ENCODE data around the gene SYN1. TPM values are rescaled to one million over a fixed set of nuclear protein-coding genes. Genes with fewer than 3 reads are reported as not detected.

SYN1 gene
- total RNA-seq, 1 experiment from 2014 or later = 11.7 TPM

DNA sequence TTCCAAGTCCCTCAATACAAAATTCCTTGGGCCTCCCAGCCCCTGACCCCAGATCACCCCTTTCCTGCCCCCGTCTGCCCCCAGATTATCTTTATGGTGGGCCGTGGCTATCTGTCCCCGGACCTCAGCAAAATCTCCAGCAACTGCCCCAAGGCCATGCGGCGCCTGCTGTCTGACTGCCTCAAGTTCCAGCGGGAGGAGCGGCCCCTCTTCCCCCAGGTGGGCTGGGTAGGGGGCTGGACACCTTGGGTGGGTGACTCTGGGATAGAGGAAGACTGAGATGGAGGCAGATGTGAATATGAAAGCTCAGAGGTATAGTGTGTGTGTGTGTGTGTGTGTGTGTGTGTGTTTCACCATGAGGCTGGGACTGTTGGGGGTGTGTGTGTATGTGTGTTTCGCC, 48.9 kb downstream of the SYN1 start:
- no CpG with 5 or more reads among the region's 8 CpGs for WGBS (ENCODE audit: extremely low coverage, insufficient read length, low lambda C conversion rate)
- Histone ChIP-seq H4K20me1 (ENCODE audit: control insufficient read depth, insufficient read depth, insufficient read length) (no peaks in the 10 kb centered on the region), H3K23ac (ENCODE audit: insufficient read length, low read depth, low read length) (no peak overlapping the region), H3K79me2 (ENCODE audit: insufficient read depth, low read length) (no peaks in the 10 kb centered on the region), H2BK15ac (ENCODE audit: low read depth, low read length) (no peak overlapping the region), H4K91ac (ENCODE audit: insufficient read length, low read depth, low read length) (no peak overlapping the region), H3K27me3 (ENCODE audit: insufficient read depth, low read length) (no peaks in the 10 kb centered on the region), H3T11ph (ENCODE audit: low read length) (no peak overlapping the region), H3K4ac (ENCODE audit: low read depth, low read length) (no peak overlapping the region), H3K9ac (ENCODE audit: extremely low read depth, insufficient read length, low read length) (no peak overlapping the region), H2BK120ac (ENCODE audit: low read depth, low read length, poor library complexity, severe bottlenecking) (no peak overlapping the region), H2BK12ac (ENCODE audit: insufficient read length, low read depth, low read length) (no peak overlapping the region), H3K23me2 (ENCODE audit: insufficient read length, low read depth, low read length, poor library complexity, severe bottlenecking) (no peaks in the 10 kb centered on the region), H3K56ac (ENCODE audit: insufficient read length, low read depth, low read length) (no peak overlapping the region), H3K18ac (ENCODE audit: insufficient read length, low read depth, low read length) (no peak overlapping the region), H2AFZ (ENCODE audit: low read length) (no peak overlapping the region), H3K27ac (ENCODE audit: insufficient read length, low read depth, low read length) (no peak overlapping the region), H3K4me2 (ENCODE audit: insufficient read depth, insufficient read length, low read length) (no peak overlapping the region), H2BK5ac (ENCODE audit: insufficient read length, low read length) (no peak overlapping the region), H3K9me3 (ENCODE audit: control insufficient read depth, low read depth, low read length) (peaks cover 51% of the 10 kb centered on the region), H3K14ac (ENCODE audit: insufficient read depth, low read length) (no peak overlapping the region), H3K4me1 (ENCODE audit: insufficient read depth, low read length) (peaks cover 3% of the 10 kb centered on the region; the same call in 1 of the 2 replicates), H2AK5ac (ENCODE audit: insufficient read length, low read length) (no peak overlapping the region), H3K79me1 (ENCODE audit: insufficient read depth, low read depth, low read length, poor library complexity, severe bottlenecking) (no peaks in the 10 kb centered on the region), H4K8ac (replicated peaks; ENCODE audit: insufficient read length, low read depth, low read length) (no peak overlapping the region), H2BK20ac (ENCODE audit: low read depth, low read length, poor library complexity, severe bottlenecking) (no peak overlapping the region), H4K5ac (ENCODE audit: insufficient read length, low read depth, low read length) (no peak overlapping the region)
- Mint-ChIP-seq H3K27me3 (ENCODE audit: low read depth) (peaks cover 3% of the 10 kb centered on the region; the same call in 1 of the 2 replicates), H3K27ac (peak overlapping the region in 1 of 3 experiments; percentile 52; a peak in 1 of 7 replicates), H3K9me3 (peaks cover 81 to 88% of the 10 kb centered on the region in 2 experiments), H3K36me3 (ENCODE audit: insufficient read depth in 1 of 3, low read depth in 3 of 3) (peaks cover 53 to 68% (median 67%) of the 10 kb centered on the region in 3 experiments), H3K4me1 (peaks cover 13 to 22% of the 10 kb centered on the region in 2 experiments), H3K4me3 (no peak overlapping the region; a peak in 2 of 5 replicates)
- TF ChIP-seq, protein P1, sequence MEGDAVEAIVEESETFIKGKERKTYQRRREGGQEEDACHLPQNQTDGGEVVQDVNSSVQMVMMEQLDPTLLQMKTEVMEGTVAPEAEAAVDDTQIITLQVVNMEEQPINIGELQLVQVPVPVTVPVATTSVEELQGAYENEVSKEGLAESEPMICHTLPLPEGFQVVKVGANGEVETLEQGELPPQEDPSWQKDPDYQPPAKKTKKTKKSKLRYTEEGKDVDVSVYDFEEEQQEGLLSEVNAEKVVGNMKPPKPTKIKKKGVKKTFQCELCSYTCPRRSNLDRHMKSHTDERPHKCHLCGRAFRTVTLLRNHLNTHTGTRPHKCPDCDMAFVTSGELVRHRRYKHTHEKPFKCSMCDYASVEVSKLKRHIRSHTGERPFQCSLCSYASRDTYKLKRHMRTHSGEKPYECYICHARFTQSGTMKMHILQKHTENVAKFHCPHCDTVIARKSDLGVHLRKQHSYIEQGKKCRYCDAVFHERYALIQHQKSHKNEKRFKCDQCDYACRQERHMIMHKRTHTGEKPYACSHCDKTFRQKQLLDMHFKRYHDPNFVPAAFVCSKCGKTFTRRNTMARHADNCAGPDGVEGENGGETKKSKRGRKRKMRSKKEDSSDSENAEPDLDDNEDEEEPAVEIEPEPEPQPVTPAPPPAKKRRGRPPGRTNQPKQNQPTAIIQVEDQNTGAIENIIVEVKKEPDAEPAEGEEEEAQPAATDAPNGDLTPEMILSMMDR (conservative IDR thresholded peaks at IDR 0.05) = no peak
- DNase-seq = no peak
